GM23338 (cell line): ENCODE data around the gene EYA2. TPM values are rescaled to one million over a fixed set of nuclear protein-coding genes. Genes with fewer than 3 reads are reported as not detected.

Experiments used
- ATAC-seq: fragments of 200-7000 bp; cut with Tn5 transposase; 3 replicates; pipeline ENCODE4 v1.9.1; 2020
- DNase-seq: peaks from one replicate; pipeline ENCODE4 v3.0.0-alpha.2; 2015; ENCODE audit warnings: low spot score
- H2AFZ ChIP-seq: fragments of 200-600 bp; sonication (generic); 2 replicates; pipeline ENCODE4 v1.8.0; 2016; ENCODE audit warnings: antibody characterized with exemption, mild to moderate bottlenecking, moderate library complexity
- H3F3A ChIP-seq: fragments of 200-600 bp; sonication (generic); replicated peaks from 2 replicates; pipeline ENCODE4 v1.8.0; 2017; ENCODE audit warnings: antibody characterized with exemption, mixed run types, low read depth
- H3K27ac ChIP-seq: fragments of 200-600 bp; sonication (generic); 2 replicates; pipeline ENCODE4 v1.6.1; 2016; ENCODE audit warnings: low read depth
- H3K27me3 ChIP-seq: fragments of 200-600 bp; sonication (generic); 2 replicates; pipeline ENCODE4 v1.8.0; 2016; ENCODE audit warnings: mild to moderate bottlenecking, mixed run types, moderate library complexity; ENCODE audit not compliant: insufficient read depth
- H3K36me3 ChIP-seq: fragments of 200-600 bp; sonication (generic); 2 replicates; pipeline ENCODE4 v1.8.0; 2016; ENCODE audit warnings: mild to moderate bottlenecking; ENCODE audit not compliant: insufficient read depth
- H3K4me1 ChIP-seq: fragments of 200-600 bp; sonication (generic); 2 replicates; pipeline ENCODE4 v1.8.0; 2016; ENCODE audit warnings: mild to moderate bottlenecking, moderate library complexity; ENCODE audit not compliant: insufficient read depth
- H3K4me2 ChIP-seq: fragments of 200-600 bp; sonication (generic); 2 replicates; pipeline ENCODE4 v1.7.1; 2017; ENCODE audit warnings: mixed run types
- H3K4me3 ChIP-seq: fragments of 200-600 bp; sonication (generic); 2 replicates; pipeline ENCODE4 v1.6.1; 2016; ENCODE audit warnings: mixed run types
- H3K79me2 ChIP-seq: fragments of 200-600 bp; sonication (generic); replicated peaks from 2 replicates; pipeline ENCODE4 v1.8.0; 2017; ENCODE audit warnings: mild to moderate bottlenecking; ENCODE audit not compliant: insufficient read depth
- H3K9me2 ChIP-seq: fragments of 200-600 bp; sonication (generic); 2 replicates; pipeline ENCODE4 v1.8.0; 2017; ENCODE audit not compliant: insufficient read depth
- H4K20me1 ChIP-seq: fragments of 200-600 bp; sonication (generic); replicated peaks from 2 replicates; pipeline ENCODE4 v1.8.0; 2017; ENCODE audit warnings: mild to moderate bottlenecking; ENCODE audit not compliant: insufficient read depth
- H3K27ac Mint-ChIP-seq: 2 replicates; pipeline ENCODE4 v1.8.0; 2020; ENCODE audit warnings: inconsistent platforms, mild to moderate bottlenecking, moderate library complexity, mixed read lengths
- H3K27me3 Mint-ChIP-seq: 3 replicates; pipeline ENCODE4 v1.8.0; 2022; ENCODE audit warnings: low read depth, mild to moderate bottlenecking, moderate library complexity, mixed read lengths, inconsistent platforms; ENCODE audit not compliant: insufficient read depth, poor library complexity
- H3K36me3 Mint-ChIP-seq: 3 replicates; pipeline ENCODE4 v1.8.0; 2021; ENCODE audit warnings: low read depth, mild to moderate bottlenecking, inconsistent platforms, moderate library complexity, mixed read lengths
- H3K4me1 Mint-ChIP-seq: 3 replicates; pipeline ENCODE4 v1.8.0; 2020; ENCODE audit warnings: mild to moderate bottlenecking, inconsistent platforms, mixed read lengths
- H3K4me3 Mint-ChIP-seq: 3 replicates; pipeline ENCODE4 v1.8.0; 2021; ENCODE audit warnings: moderate library complexity, mild to moderate bottlenecking, inconsistent platforms, mixed read lengths
- H3K9me3 Mint-ChIP-seq: 3 replicates; pipeline ENCODE4 v1.8.0; 2020; ENCODE audit warnings: moderate library complexity, mild to moderate bottlenecking, inconsistent platforms, mixed read lengths
- CREB1 ChIP-seq: fragments of 250-450 bp; sonication (Bioruptor Pico); IDR thresholded peaks from 2 replicates; pipeline ENCODE4 v1.5.0; 2020; ENCODE audit warnings: low read depth, mild to moderate bottlenecking, moderate library complexity
- CTCF ChIP-seq, 2 experiments: fragments of 200-600 bp in 1 of 2; sonication (generic) in 1 of 2; conservative IDR thresholded peaks; 2 replicates each; pipeline versions ENCODE4 v1.5.1 to v1.6.1; 2016 to 2017; ENCODE audit warnings: antibody characterized with exemption in 2 of 2, low read depth in 2 of 2, mild to moderate bottlenecking in 2 of 2, moderate library complexity in 1 of 2
- ETS1 ChIP-seq: IDR thresholded peaks from 2 replicates; pipeline ENCODE4 v1.6.1; 2016; ENCODE audit warnings: antibody characterized with exemption
- EZH2 ChIP-seq: fragments of 200-600 bp; sonication (generic); IDR thresholded peaks from one replicate; pipeline ENCODE4 v1.8.0; 2017; ENCODE audit warnings: antibody characterized with exemption, mild to moderate bottlenecking, low read depth; ENCODE audit not compliant: unreplicated experiment
- EZH2phosphoT487 ChIP-seq: fragments of 200-600 bp; sonication (generic); IDR thresholded peaks from one replicate; pipeline ENCODE4 v1.8.1; 2018; ENCODE audit warnings: antibody characterized with exemption; ENCODE audit not compliant: unreplicated experiment
- JUNB ChIP-seq: IDR thresholded peaks from one replicate; pipeline ENCODE4 v1.6.1; 2016; ENCODE audit warnings: antibody characterized with exemption; ENCODE audit not compliant: unreplicated experiment
- NANOG ChIP-seq: IDR thresholded peaks from 2 replicates; pipeline ENCODE4 v1.6.1; 2016; ENCODE audit warnings: antibody characterized with exemption, borderline replicate concordance
- POLR2AphosphoS5 ChIP-seq: IDR thresholded peaks from 2 replicates; pipeline ENCODE4 v1.6.1; 2016; ENCODE audit warnings: antibody characterized with exemption, low read depth
- REST ChIP-seq: IDR thresholded peaks from one replicate; pipeline ENCODE4 v1.6.1; 2018; ENCODE audit warnings: antibody characterized with exemption; ENCODE audit not compliant: unreplicated experiment
- STAT1 ChIP-seq: IDR thresholded peaks from one replicate; pipeline ENCODE4 v1.6.1; 2016; ENCODE audit warnings: antibody characterized with exemption; ENCODE audit not compliant: unreplicated experiment
- ZNF114 ChIP-seq: fragments of 250-450 bp; sonication (Bioruptor Pico); IDR thresholded peaks from 2 replicates; pipeline ENCODE4 v1.5.0; 2020; ENCODE audit warnings: mild to moderate bottlenecking, moderate library complexity
- ZNF331 ChIP-seq: fragments of 250-450 bp; sonication (Bioruptor Pico); IDR thresholded peaks from 2 replicates; pipeline ENCODE4 v1.5.0; 2020; ENCODE audit warnings: low read depth, mild to moderate bottlenecking, moderate library complexity
- ZNF462 ChIP-seq: fragments of 250-450 bp; sonication (Bioruptor Pico); IDR thresholded peaks from 2 replicates; pipeline ENCODE4 v1.5.0; 2020; ENCODE audit warnings: mild to moderate bottlenecking, moderate library complexity
- polyA plus RNA-seq: library from polyadenylated mRNA; unstranded; fragments of >200 nt; fragmentation: Nextera tagmentation; extraction: Ambion mirVana; gene quantifications from 2 replicates; pipeline ENCODE4 v1.2.1, GENCODE V29; 2016
- total RNA-seq: library from RNA; depleted of rRNA; stranded (reverse); fragments of >200 nt; shearing (Covaris generic); gene quantifications from 2 replicates; pipeline ENCODE4 v1.2.3, GENCODE V29; 2014

The EYA2 gene
- total and polyA plus RNA-seq, 2 experiments from 2014 or later, result 0.50 to 0.56 TPM

GRCh38 chr20:47031821-47032220 is 137.2 kb downstream of the EYA2 start:
- Histone ChIP-seq H3K27ac (no peak overlapping the region), H3K4me1 (no peaks in the 10 kb centered on the region), H3K9me2 (no peaks in the 10 kb centered on the region), H3K79me2 (no peaks in the 10 kb centered on the region), H3K4me3 (no peak overlapping the region), H3K36me3 (no peaks in the 10 kb centered on the region), H3F3A (no peaks in the 10 kb centered on the region), H2AFZ (no peak overlapping the region), H3K27me3 (no peaks in the 10 kb centered on the region), H4K20me1 (no peaks in the 10 kb centered on the region), H3K4me2 (no peak overlapping the region)
- no peak overlapping the region for H3K27ac Mint-ChIP-seq
- no peaks in the 10 kb centered on the region for H3K4me1 Mint-ChIP-seq
- ATAC-seq (no peak; the same call in 2 of the 3 replicates), DNase-seq (no peak)
- peaks cover 4% of the 10 kb centered on the region for H3K27me3 Mint-ChIP-seq
- no peak overlapping the region for H3K4me3 Mint-ChIP-seq
- H3K9me3 Mint-ChIP-seq, result peaks cover 3% of the 10 kb centered on the region; the same call in 1 of the 3 replicates
- TF ChIP-seq ETS1 (no peak), REST (no peak), CTCF (conservative IDR thresholded peaks at IDR 0.05; ENCODE audit: low read depth in 2 of 2) (no peak), ZNF331 (CRISPR knock-in tag) (no peak), ZNF114 (CRISPR knock-in tag) (no peak), NANOG (no peak), JUNB (no peak), CREB1 (no peak), POLR2AphosphoS5 (no peak), STAT1 (no peak), EZH2phosphoT487 (no peak), ZNF462 (CRISPR knock-in tag) (no peak), EZH2 (no peak)
- no peaks in the 10 kb centered on the region; the same call in 2 of the 3 replicates for H3K36me3 Mint-ChIP-seq
